OCI-LY3 (cell line): ENCODE measurements around the gene MGME1.

Source experiments
- CTCF ChIP-seq: fragments of 200-600, 300-600 bp; sonication (generic); IDR thresholded peaks from 2 replicates; pipeline ENCODE4 v1.5.1; 2014; ENCODE audit warnings: antibody characterized with exemption, low read length, low read depth
- EZH2phosphoT487 ChIP-seq: fragments of 200-600 bp; shearing (Covaris generic); IDR thresholded peaks from 2 replicates; pipeline ENCODE4 v1.6.1; 2018; ENCODE audit warnings: antibody characterized with exemption, mixed run types, low read depth

DNA sequence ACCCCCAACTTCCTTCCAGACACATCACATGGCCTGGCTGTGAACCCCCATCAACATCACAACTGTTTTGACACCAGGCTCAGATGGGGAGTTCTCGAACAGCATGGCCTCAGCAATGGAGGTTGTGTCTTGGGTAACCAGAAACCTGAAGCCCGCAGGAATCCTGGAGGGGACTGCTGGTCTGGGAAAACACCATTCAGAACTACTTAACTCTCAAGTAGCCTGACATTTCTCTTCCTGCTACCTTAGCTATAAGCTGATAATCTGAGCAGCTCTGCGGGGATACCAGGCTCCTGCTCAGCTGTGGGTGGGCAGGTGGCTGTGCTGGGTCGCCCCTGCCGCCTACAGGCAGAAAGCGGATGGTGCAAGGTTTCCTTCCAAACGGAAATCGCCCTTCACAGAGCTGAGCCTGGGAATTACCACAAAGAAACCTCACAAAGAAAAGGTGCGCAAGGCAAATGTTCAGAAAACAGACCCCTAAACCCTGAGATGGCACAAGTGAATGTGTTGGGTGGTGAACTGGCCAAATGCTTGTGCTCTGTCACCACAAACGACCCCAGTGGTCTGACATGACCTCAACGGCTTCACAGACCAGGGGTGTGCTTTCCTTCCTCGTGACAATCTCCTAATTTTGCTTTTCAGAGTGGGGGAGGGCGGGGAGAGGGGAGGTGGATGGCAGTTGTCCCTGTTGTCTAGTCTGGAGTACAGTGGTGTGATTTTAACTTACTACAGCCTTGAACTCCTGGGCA is 29.8 kb upstream of the MGME1 start:
- TF ChIP-seq CTCF (peak; percentile 86), EZH2phosphoT487 (no peak)
